ENCODE data around the gene AGPS. TPM values are rescaled to one million over a fixed set of nuclear protein-coding genes. Genes with fewer than 3 reads are reported as not detected.

AGPS gene
- total and polyA plus RNA-seq, 11 donors, result 4.2 to 36.6 (median 25.6) TPM

GRCh38 chr2:177489719-177490301, 97.2 kb downstream of the AGPS start:
- Histone ChIP-seq H3K27ac (no peak overlapping the region), H3K27me3 (no peaks in the 10 kb centered on the region), H3K9me3 (no peaks in the 10 kb centered on the region), H3K4me3 (no peak overlapping the region), H3K4me1 (peaks cover 0 to 3% (median 0%) of the 10 kb centered on the region in 12 donors), H3K36me3 (peaks cover 0 to 34% (median 14%) of the 10 kb centered on the region in 9 donors)
- intact Hi-C loops (cut with DNase I), result loop anchor here (2.0 to 10.0 kb wide), 9 partner anchors 112 to 267 kb away; no protein-coding TSS in a partner anchor
- no peak for DNase-seq
- TF ChIP-seq CTCF (IDR thresholded peaks at IDR 0.05) (peak; percentile 33 to 71 (median 60)), POLR2A (IDR thresholded peaks at IDR 0.05) (no peak)
- WGBS, 4 donors, result 55 to 62% (median 59%) methylated on average over 2 of the region's 2 CpGs
- ATAC-seq, result no peak

GRCh38 chr2:177495945-177496344, 103.4 kb downstream of the AGPS start:
- H3K27ac ChIP-seq, result no peak overlapping the region
- no peak overlapping the region for H3K4me3 ChIP-seq
- 91 to 96% (median 95%) methylated on average over 2 of the region's 2 CpGs for WGBS, 4 donors
- no peaks in the 10 kb centered on the region for H3K9me3 ChIP-seq
- intact Hi-C loops (cut with DNase I), result loop anchor here in 1 of 10 donors (10.0 kb wide), 2 partner anchors 109 to 161 kb away; no protein-coding TSS in a partner anchor
- DNase-seq, result no peak
- no peaks in the 10 kb centered on the region for H3K4me1 ChIP-seq
- H3K36me3 ChIP-seq, result peaks cover 0 to 67% (median 15%) of the 10 kb centered on the region in 9 donors
- TF ChIP-seq CTCF (IDR thresholded peaks at IDR 0.05) (no peak), POLR2A (IDR thresholded peaks at IDR 0.05) (no peak)
- ATAC-seq, result no peak
- no peaks in the 10 kb centered on the region for H3K27me3 ChIP-seq

GRCh38 chr2:177496921-177497320, 104.3 kb downstream of the AGPS start:
- ATAC-seq (no peak), DNase-seq (no peak)
- H3K27me3 ChIP-seq, result no peaks in the 10 kb centered on the region
- no peaks in the 10 kb centered on the region for H3K4me1 ChIP-seq
- intact Hi-C loops (cut with DNase I), result loop anchor here in 1 of 10 donors (10.0 kb wide), 2 partner anchors 108 to 162 kb away; no protein-coding TSS in a partner anchor
- H3K36me3 ChIP-seq, result peaks cover 0 to 67% (median 15%) of the 10 kb centered on the region in 9 donors
- no peak for TF ChIP-seq CTCF (IDR thresholded peaks at IDR 0.05)
- no peak for TF ChIP-seq POLR2A (IDR thresholded peaks at IDR 0.05)
- 73 to 82% (median 77%) methylated on average over 2 of the region's 2 CpGs for WGBS, 4 donors
- H3K9me3 ChIP-seq, result no peaks in the 10 kb centered on the region
- no peak overlapping the region for H3K27ac ChIP-seq
- no peak overlapping the region for H3K4me3 ChIP-seq

- Histone ChIP-seq H3K4me3 (no peak overlapping the region), H3K4me1 (no peaks in the 10 kb centered on the region), H3K36me3 (peaks cover 0 to 50% (median 8%) of the 10 kb centered on the region in 9 donors), H3K27me3 (no peaks in the 10 kb centered on the region), H3K27ac (no peak overlapping the region), H3K9me3 (no peaks in the 10 kb centered on the region)
- TF ChIP-seq CTCF (IDR thresholded peaks at IDR 0.05), result no peak
- 74 to 89% (median 80%) methylated on average over 1 of the region's 1 CpG for WGBS, 4 donors
- DNase-seq (no peak), ATAC-seq (no peak)
- intact Hi-C loops (cut with DNase I), result no loop called here
These were observed 108.6 kb downstream of the AGPS start for GRCh38 chr2:177501186-177501585.

Data from heart left ventricle (tissue), 16 donors.